ENCODE data around the gene PRKG1. TPM values are rescaled to one million over a fixed set of nuclear protein-coding genes. Genes with fewer than 3 reads are reported as not detected.

Gene PRKG1
- total and polyA plus RNA-seq, 4 donors: 0.46 to 5.1 (median 1.5) TPM

- H3K27ac ChIP-seq (ENCODE audit: low read depth in 1 of 2, low read length in 2 of 2): no peak overlapping the region
- no peak for TF ChIP-seq SP1 (IDR thresholded peaks at IDR 0.05)
- TF ChIP-seq REST (IDR thresholded peaks at IDR 0.05): no peak
- TF ChIP-seq YY1 (IDR thresholded peaks at IDR 0.05): no peak
- no peak for TF ChIP-seq FOXA1 (IDR thresholded peaks at IDR 0.05)
- no peak for TF ChIP-seq RXRA (IDR thresholded peaks at IDR 0.05)
- TF ChIP-seq RAD21 (IDR thresholded peaks at IDR 0.05): no peak
- no peak for TF ChIP-seq FOXA2 (IDR thresholded peaks at IDR 0.05)
- DNase-seq (ENCODE audit: low spot score): no peak
- no peaks in the 10 kb centered on the region for H3K36me3 ChIP-seq (ENCODE audit: control insufficient read depth in 4 of 4, insufficient read depth in 3 of 4, low read depth in 1 of 4, low read length in 3 of 4)
- no peak overlapping the region for H3K4me3 ChIP-seq (ENCODE audit: low read depth in 1 of 3, low read length in 3 of 3)
- WGBS: 68% methylated on average over 2 of the region's 2 CpGs
- H3K27me3 ChIP-seq (ENCODE audit: control insufficient read depth in 4 of 4, insufficient read depth in 4 of 4, low read length in 3 of 4): peaks cover 0 to 2% (median 0%) of the 10 kb centered on the region in 4 donors
- no peaks in the 10 kb centered on the region for H3K9me3 ChIP-seq (ENCODE audit: control insufficient read depth in 4 of 4, low read length in 3 of 4)
- no peak overlapping the region for H3K9ac ChIP-seq (ENCODE audit: low read depth in 1 of 2, low read length in 2 of 2)
- no peaks in the 10 kb centered on the region for H3K4me1 ChIP-seq (ENCODE audit: control insufficient read depth in 4 of 4, insufficient read depth in 4 of 4, low read length in 3 of 4)
Measured at GRCh38 chr10:51092402-51092801, 18.1 kb downstream of the PRKG1 start.

- H3K36me3 ChIP-seq (ENCODE audit: control insufficient read depth in 4 of 4, insufficient read depth in 3 of 4, low read depth in 1 of 4, low read length in 3 of 4): no peaks in the 10 kb centered on the region
- no peaks in the 10 kb centered on the region for H3K9me3 ChIP-seq (ENCODE audit: control insufficient read depth in 4 of 4, low read length in 3 of 4)
- no peak for TF ChIP-seq MAX (IDR thresholded peaks at IDR 0.05)
- TF ChIP-seq TAF1 (conservative IDR thresholded peaks at IDR 0.05): no peak
- TF ChIP-seq JUND (IDR thresholded peaks at IDR 0.05): no peak
- no peak for TF ChIP-seq RAD21 (IDR thresholded peaks at IDR 0.05)
- no peak for TF ChIP-seq HNF4A (conservative IDR thresholded peaks at IDR 0.05)
- no peak for TF ChIP-seq HNF4G (IDR thresholded peaks at IDR 0.05)
- no peak for TF ChIP-seq RXRA (IDR thresholded peaks at IDR 0.05)
- TF ChIP-seq NR2F2 (IDR thresholded peaks at IDR 0.05): no peak
- TF ChIP-seq YY1 (IDR thresholded peaks at IDR 0.05): no peak
- 87% methylated on average over 3 of the region's 3 CpGs for WGBS
- no peak overlapping the region for H3K9ac ChIP-seq (ENCODE audit: low read depth in 1 of 2, low read length in 2 of 2)
- H3K4me1 ChIP-seq (ENCODE audit: control insufficient read depth in 4 of 4, insufficient read depth in 4 of 4, low read length in 3 of 4): no peaks in the 10 kb centered on the region
- H3K27ac ChIP-seq (ENCODE audit: low read depth in 1 of 2, low read length in 2 of 2): no peak overlapping the region
- no peak for DNase-seq (ENCODE audit: low spot score)
- H3K4me3 ChIP-seq (ENCODE audit: low read depth in 1 of 3, low read length in 3 of 3): no peak overlapping the region
- H3K27me3 ChIP-seq (ENCODE audit: control insufficient read depth in 4 of 4, insufficient read depth in 4 of 4, low read length in 3 of 4): peaks cover 0 to 2% (median 0%) of the 10 kb centered on the region in 4 donors
Measured at GRCh38 chr10:51095444-51095843, 21.2 kb downstream of the PRKG1 start.

- DNase-seq (ENCODE audit: low spot score): no peak
- no peaks in the 10 kb centered on the region for H3K36me3 ChIP-seq (ENCODE audit: control insufficient read depth in 4 of 4, insufficient read depth in 3 of 4, low read depth in 1 of 4, low read length in 3 of 4)
- no peak overlapping the region for H3K9ac ChIP-seq (ENCODE audit: low read depth in 1 of 2, low read length in 2 of 2)
- H3K4me3 ChIP-seq (ENCODE audit: low read depth in 1 of 3, low read length in 3 of 3): no peak overlapping the region
- H3K27me3 ChIP-seq (ENCODE audit: control insufficient read depth in 4 of 4, insufficient read depth in 4 of 4, low read length in 3 of 4): peaks cover 0 to 3% (median 1%) of the 10 kb centered on the region in 4 donors
- TF ChIP-seq HNF4A (conservative IDR thresholded peaks at IDR 0.05) (no peak), JUND (IDR thresholded peaks at IDR 0.05) (no peak), RXRA (IDR thresholded peaks at IDR 0.05) (no peak)
- H3K4me1 ChIP-seq (ENCODE audit: control insufficient read depth in 4 of 4, insufficient read depth in 4 of 4, low read length in 3 of 4): no peaks in the 10 kb centered on the region
- no peaks in the 10 kb centered on the region for H3K9me3 ChIP-seq (ENCODE audit: control insufficient read depth in 4 of 4, low read length in 3 of 4)
- WGBS: 86% methylated on average over 4 of the region's 4 CpGs
- no peak overlapping the region for H3K27ac ChIP-seq (ENCODE audit: low read depth in 1 of 2, low read length in 2 of 2)
Measured at GRCh38 chr10:51097546-51097945, 23.3 kb downstream of the PRKG1 start.
